Neutrophil (primary cell): ENCODE results near the gene CCDC185.
"Not testable (repeated sequence)": the region's sequence is repeated elsewhere in the genome, so short reads cannot be mapped to it uniquely, and the experiment has no call there.

Source experiments
- H3K27ac ChIP-seq: fragments of 200-600 bp; sonication (generic); 2 replicates; pipeline ENCODE4 v1.5.1; 2016; ENCODE audit warnings: mild to moderate bottlenecking, moderate library complexity
- H3K27me3 ChIP-seq: fragments of 200-600 bp; sonication (generic); 2 replicates; pipeline ENCODE4 v1.6.0; 2016; ENCODE audit warnings: mild to moderate bottlenecking
- H3K36me3 ChIP-seq: fragments of 200-600 bp; sonication (generic); 2 replicates; pipeline ENCODE4 v1.5.1; 2017
- H3K4me1 ChIP-seq, 2 experiments: fragments of 200-600 bp in 1 of 2; sonication (generic) in 1 of 2; 1 replicate in 1 of 2; 2 replicates in 1 of 2; pipeline versions ENCODE4 v1.5.1 to v1.6.1; 2013 to 2016; ENCODE audit warnings: low read depth in 1 of 2, low read length in 1 of 2, mild to moderate bottlenecking in 1 of 2, moderate library complexity in 1 of 2; ENCODE audit not compliant: control insufficient read depth in 1 of 2, insufficient read depth in 1 of 2
- H3K4me3 ChIP-seq, 2 experiments: fragments of 200-600 bp in 1 of 2; sonication (generic) in 1 of 2; 1 replicate in 1 of 2; 2 replicates in 1 of 2; pipeline ENCODE4 v1.5.1; 2013 to 2016; ENCODE audit warnings: low read depth in 1 of 2, low read length in 1 of 2, mild to moderate bottlenecking in 1 of 2, moderate library complexity in 1 of 2
- H3K9me3 ChIP-seq: fragments of 200-600 bp; sonication (generic); 2 replicates; pipeline ENCODE4 v1.5.1; 2016
- CTCF ChIP-seq: fragments of 200-600 bp; sonication (generic); IDR thresholded peaks from 2 replicates; pipeline ENCODE4 v1.5.1; 2016; ENCODE audit warnings: antibody characterized with exemption

Gene CCDC185

GRCh38 chr1:223374064-223374610 is 19.1 kb upstream of the CCDC185 start:
- Histone ChIP-seq H3K36me3 (no peaks in the 10 kb centered on the region), H3K4me1 (no peaks in the 10 kb centered on the region), H3K4me3 (no peak overlapping the region), H3K27me3 (no peaks in the 10 kb centered on the region), H3K27ac (no peak overlapping the region), H3K9me3 (no peaks in the 10 kb centered on the region)
- no peak for TF ChIP-seq CTCF

- H3K27ac ChIP-seq = no peak overlapping the region
These were observed 14.5 kb upstream of the CCDC185 start for GRCh38 chr1:223378754-223379153.

GRCh38 chr1:223386013-223386412 is 7.2 kb upstream of the CCDC185 start:
- Histone ChIP-seq H3K9me3 (no peaks in the 10 kb centered on the region), H3K4me1 (peaks cover 0 to 15% of the 10 kb centered on the region in 2 experiments), H3K27me3 (peaks cover 23% of the 10 kb centered on the region), H3K27ac (no peak overlapping the region), H3K4me3 (no peak overlapping the region), H3K36me3 (no peaks in the 10 kb centered on the region)
- no peak for TF ChIP-seq CTCF

More at GRCh38 chr1:223378754-223379153, 14.5 kb upstream of the CCDC185 start:
- no peaks in the 10 kb centered on the region for H3K4me1 ChIP-seq
- H3K9me3 ChIP-seq = no peaks in the 10 kb centered on the region
- H3K36me3 ChIP-seq = no peaks in the 10 kb centered on the region
- H3K27me3 ChIP-seq = no peaks in the 10 kb centered on the region
- TF ChIP-seq CTCF = no peak
- no peak overlapping the region for H3K4me3 ChIP-seq

- peaks cover 0 to 15% of the 10 kb centered on the region in 2 experiments for H3K4me1 ChIP-seq
- H3K27ac ChIP-seq = no peak overlapping the region
- H3K9me3 ChIP-seq = no peaks in the 10 kb centered on the region
- peaks cover 67% of the 10 kb centered on the region for H3K27me3 ChIP-seq
- no peaks in the 10 kb centered on the region for H3K36me3 ChIP-seq
- no peak overlapping the region for H3K4me3 ChIP-seq
- TF ChIP-seq CTCF = no peak
These were observed 2.6 kb upstream of the CCDC185 start for GRCh38 chr1:223390618-223391017.

GRCh38 chr1:223394242-223394641 is 1.0 kb downstream of the CCDC185 start:
- H3K9me3 ChIP-seq = no peaks in the 10 kb centered on the region
- H3K4me3 ChIP-seq = no peak overlapping the region
- no peak overlapping the region for H3K27ac ChIP-seq
- H3K36me3 ChIP-seq = no peaks in the 10 kb centered on the region
- TF ChIP-seq CTCF = no peak
- peaks cover 61% of the 10 kb centered on the region for H3K27me3 ChIP-seq
- no peaks in the 10 kb centered on the region for H3K4me1 ChIP-seq

GRCh38 chr1:223394706-223395105 is 1.5 kb downstream of the CCDC185 start:
- no peak for TF ChIP-seq CTCF
- no peaks in the 10 kb centered on the region for H3K9me3 ChIP-seq
- H3K4me3 ChIP-seq = no peak overlapping the region
- no peak overlapping the region for H3K27ac ChIP-seq
- H3K27me3 ChIP-seq = peaks cover 56% of the 10 kb centered on the region
- no peaks in the 10 kb centered on the region for H3K36me3 ChIP-seq
- no peaks in the 10 kb centered on the region for H3K4me1 ChIP-seq

GRCh38 chr1:223399393-223399792 is 6.2 kb downstream of the CCDC185 start:
- not testable (repeated sequence) for H3K27me3 ChIP-seq, H3K9me3 ChIP-seq

More at GRCh38 chr1:223399393-223399792, 6.2 kb downstream of the CCDC185 start:
- not testable (repeated sequence) for H3K4me1 ChIP-seq, H3K36me3 ChIP-seq, H3K4me3 ChIP-seq, H3K27ac ChIP-seq
